ENCODE measurements around the gene NT5C.

DNA sequence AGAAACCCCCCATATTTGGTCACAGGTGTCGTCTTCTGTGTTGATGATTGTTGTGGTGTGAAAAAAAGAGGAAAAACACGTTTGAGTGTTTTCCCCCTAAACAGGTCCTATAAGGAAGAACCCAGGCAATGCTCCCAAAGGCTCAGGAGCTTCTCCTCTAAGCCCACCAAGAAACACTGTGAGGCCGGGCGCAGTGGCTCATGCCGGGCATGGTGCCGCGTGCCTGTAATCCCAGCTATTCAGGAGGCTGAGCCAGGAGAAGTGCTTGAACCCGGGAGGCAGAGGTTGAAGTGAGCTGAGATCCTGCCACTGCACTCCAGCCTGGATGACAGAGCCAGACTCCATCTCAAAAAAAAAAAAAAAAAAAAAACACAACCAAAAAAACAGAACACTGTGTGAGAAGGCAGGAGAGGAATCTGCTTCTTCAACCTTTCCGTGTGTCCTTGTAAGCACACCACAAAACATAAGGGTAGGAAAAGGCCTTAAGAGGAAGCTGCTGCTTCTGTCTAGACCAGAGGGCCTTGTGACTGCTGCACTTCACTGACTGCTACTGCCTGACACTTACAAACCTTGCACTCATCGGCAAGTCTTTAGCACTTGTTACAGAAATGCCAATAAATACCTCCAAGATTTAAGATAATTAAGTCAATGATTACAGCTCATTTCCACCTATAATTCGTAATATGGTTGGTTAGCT is 13.4 kb upstream of the NT5C start:
- TF ChIP-seq POLR2A (IDR thresholded peaks at IDR 0.05; ENCODE audit: low read length): no peak
- no peak for TF ChIP-seq GATA1 (IDR thresholded peaks at IDR 0.05; ENCODE audit: low read depth, low read length)

Measured in erythroblast (primary cell).